Activated CD4-positive, alpha-beta memory T cell treated with anti-CD3 and anti-CD28 coated beads, Interleukin-2, amount 10 ng/mL, durations not matched to agents 7 days and 5 days (primary cell): Measurements from ENCODE around the gene ERMARD. TPM values are rescaled to one million over a fixed set of nuclear protein-coding genes. Genes with fewer than 3 reads are reported as not detected.

Source experiments
- CTCF ChIA-PET: fragments of 350-600 bp; sonication (Branson Sonifier 250); formaldehyde crosslinking; loops from one replicate; lab custom pipeline; 2021; ENCODE audit warnings: antibody characterized with exemption, inconsistent platforms; lab: Charles Lee
- POLR2A ChIA-PET: fragments of 350-600 bp; sonication (Branson Sonifier 250); formaldehyde crosslinking; loops from one replicate; lab custom pipeline; 2021; ENCODE audit warnings: antibody characterized with exemption; lab: Charles Lee
- DNase-seq: peaks from one replicate; pipeline ENCODE4 v3.0.0-alpha.2; 2020
- H3K27ac Mint-ChIP-seq: one replicate; pipeline ENCODE4 v1.8.0; 2021; ENCODE audit warnings: mild to moderate bottlenecking, mixed read lengths
- H3K27me3 Mint-ChIP-seq: one replicate; pipeline ENCODE4 v1.8.0; 2021; ENCODE audit warnings: mixed read lengths
- H3K36me3 Mint-ChIP-seq: one replicate; pipeline ENCODE4 v1.8.0; 2021; ENCODE audit warnings: low read depth, mixed read lengths
- H3K4me1 Mint-ChIP-seq: one replicate; pipeline ENCODE4 v1.8.0; 2021; ENCODE audit warnings: mixed read lengths
- H3K4me3 Mint-ChIP-seq: one replicate; pipeline ENCODE4 v1.8.0; 2021; ENCODE audit warnings: mild to moderate bottlenecking, mixed read lengths
- H3K9me3 Mint-ChIP-seq: one replicate; pipeline ENCODE4 v1.8.0; 2021; ENCODE audit warnings: mixed read lengths
- total RNA-seq, 2 experiments: library from RNA; stranded (reverse); gene quantifications; one replicate each; pipeline ENCODE4 v1.2.3, GENCODE V29; 2021

Gene ERMARD
- total RNA-seq, 2 experiments from 2014 or later: 29.3 to 30.7 TPM

- DNase-seq: no peak
- Mint-ChIP-seq H3K4me3 (peak overlapping the region; percentile 3), H3K36me3 (peaks cover 5% of the 10 kb centered on the region), H3K9me3 (no peaks in the 10 kb centered on the region), H3K4me1 (peaks cover 22% of the 10 kb centered on the region), H3K27ac (no peak overlapping the region), H3K27me3 (peaks cover 19% of the 10 kb centered on the region)
- ChIA-PET POLR2A (interaction anchor here (1.6 to 2.2 kb wide), 2 partner anchors 87 to 765 kb away, joined by 4 to 9 read pairs; partner anchors contain the start of genes C6orf120, TBP and WDR27), CTCF (interaction anchor here (0.7 to 3.9 kb wide), 6 partner anchors 16 to 737 kb away, joined by 3 to 72 read pairs (median 4); partner anchors contain the start of genes C6orf120 and WDR27)
Measured at GRCh38 chr6:169788809-169789145, 37.4 kb downstream of the ERMARD start.

GRCh38 chr6:169789146-169789943, 37.9 kb downstream of the ERMARD start:
- DNase-seq: no peak
- H3K9me3 Mint-ChIP-seq: no peaks in the 10 kb centered on the region
- CTCF ChIA-PET: interaction anchor here (0.8 to 3.9 kb wide), 28 partner anchors 9 to 774 kb away, joined by 3 to 72 read pairs (median 4); partner anchors contain the start of genes C6orf120, DYNLT2, ERMARD and WDR27
- POLR2A ChIA-PET: interaction anchor here (0.7 to 2.2 kb wide), 10 partner anchors 14 to 765 kb away, joined by 3 to 10 read pairs (median 4); partner anchors contain the start of genes C6orf120, TBP and WDR27
- H3K4me1 Mint-ChIP-seq: peaks cover 22% of the 10 kb centered on the region
- no peaks in the 10 kb centered on the region for H3K36me3 Mint-ChIP-seq
- peaks cover 19% of the 10 kb centered on the region for H3K27me3 Mint-ChIP-seq
- H3K4me3 Mint-ChIP-seq: peak overlapping the region; percentile 75
- no peak overlapping the region for H3K27ac Mint-ChIP-seq

GRCh38 chr6:169789944-169790927, 38.8 kb downstream of the ERMARD start:
- CTCF ChIA-PET: interaction anchor here (0.7 to 3.9 kb wide), 30 partner anchors 9 to 773 kb away, joined by 3 to 72 read pairs (median 4); partner anchors contain the start of genes C6orf120, DYNLT2, ERMARD and WDR27
- H3K36me3 Mint-ChIP-seq: no peaks in the 10 kb centered on the region
- POLR2A ChIA-PET: interaction anchor here (0.6 to 2.2 kb wide), 10 partner anchors 13 to 762 kb away, joined by 3 to 10 read pairs (median 4); partner anchors contain the start of genes C6orf120 and WDR27
- H3K9me3 Mint-ChIP-seq: no peaks in the 10 kb centered on the region
- peak; percentile 79 for DNase-seq
- peaks cover 22% of the 10 kb centered on the region for H3K4me1 Mint-ChIP-seq
- H3K4me3 Mint-ChIP-seq: peak overlapping the region; percentile 75
- no peak overlapping the region for H3K27ac Mint-ChIP-seq
- H3K27me3 Mint-ChIP-seq: peaks cover 26% of the 10 kb centered on the region

- peaks cover 36% of the 10 kb centered on the region for H3K27me3 Mint-ChIP-seq
- ChIA-PET CTCF (interaction anchor here (1.2 to 3.9 kb wide), 3 partner anchors 12 to 40 kb away, joined by 4 to 72 read pairs (median 10); partner anchors contain the start of genes DYNLT2 and ERMARD), POLR2A (no interaction called here)
- H3K4me1 Mint-ChIP-seq: peaks cover 22% of the 10 kb centered on the region
- no peaks in the 10 kb centered on the region for H3K36me3 Mint-ChIP-seq
- no peak overlapping the region for H3K27ac Mint-ChIP-seq
- H3K9me3 Mint-ChIP-seq: no peaks in the 10 kb centered on the region
- no peak for DNase-seq
- no peak overlapping the region for H3K4me3 Mint-ChIP-seq
Measured at GRCh38 chr6:169791721-169792131, 40.3 kb downstream of the ERMARD start.

- peaks cover 40% of the 10 kb centered on the region for H3K27me3 Mint-ChIP-seq
- H3K4me3 Mint-ChIP-seq: no peak overlapping the region
Measured at GRCh38 chr6:169792306-169793015, 41.0 kb downstream of the ERMARD start.

GRCh38 chr6:169793408-169793807, 42.0 kb downstream of the ERMARD start:
- DNase-seq: no peak
- Mint-ChIP-seq H3K4me1 (peaks cover 22% of the 10 kb centered on the region), H3K9me3 (no peaks in the 10 kb centered on the region), H3K27me3 (peaks cover 47% of the 10 kb centered on the region), H3K4me3 (no peak overlapping the region), H3K27ac (no peak overlapping the region), H3K36me3 (no peaks in the 10 kb centered on the region)
- ChIA-PET POLR2A (no interaction called here), CTCF (interaction anchor here (0.6 to 0.8 kb wide), 2 partner anchors 10 to 724 kb away, joined by 3 to 4 read pairs; no protein-coding TSS in a partner anchor)

More at GRCh38 chr6:169792306-169793015, 41.0 kb downstream of the ERMARD start:
- CTCF ChIA-PET: interaction anchor here (0.8 kb wide), 1 partner anchor 11 kb away, joined by 4 read pairs; no protein-coding TSS in a partner anchor
- Mint-ChIP-seq H3K27ac (no peak overlapping the region), H3K36me3 (no peaks in the 10 kb centered on the region), H3K9me3 (no peaks in the 10 kb centered on the region), H3K4me1 (peaks cover 22% of the 10 kb centered on the region)
- POLR2A ChIA-PET: no interaction called here
- no peak for DNase-seq

- H3K36me3 Mint-ChIP-seq: no peaks in the 10 kb centered on the region
- no peaks in the 10 kb centered on the region for H3K9me3 Mint-ChIP-seq
- no peak overlapping the region for H3K27ac Mint-ChIP-seq
- CTCF ChIA-PET: interaction anchor here (1.0 kb wide), 1 partner anchor 9 kb away, joined by 3 read pairs; no protein-coding TSS in a partner anchor
- peaks cover 18% of the 10 kb centered on the region for H3K4me1 Mint-ChIP-seq
- H3K4me3 Mint-ChIP-seq: no peak overlapping the region
- peaks cover 55% of the 10 kb centered on the region for H3K27me3 Mint-ChIP-seq
- no peak for DNase-seq
- POLR2A ChIA-PET: interaction anchor here (1.6 kb wide), 2 partner anchors 9 to 93 kb away, joined by 3 read pairs; partner anchors contain the start of genes C6orf120 and WDR27
Measured at GRCh38 chr6:169794317-169795055, 43.1 kb downstream of the ERMARD start.

GRCh38 chr6:169795196-169795595, 43.8 kb downstream of the ERMARD start:
- DNase-seq: no peak
- Mint-ChIP-seq H3K4me1 (peaks cover 11% of the 10 kb centered on the region), H3K27ac (no peak overlapping the region), H3K36me3 (no peaks in the 10 kb centered on the region), H3K4me3 (no peak overlapping the region), H3K27me3 (peaks cover 55% of the 10 kb centered on the region), H3K9me3 (no peaks in the 10 kb centered on the region)
- ChIA-PET POLR2A (interaction anchor here (1.6 kb wide), 2 partner anchors 8 to 93 kb away, joined by 3 read pairs; partner anchors contain the start of genes C6orf120 and WDR27), CTCF (interaction anchor here (1.0 kb wide), 1 partner anchor 8 kb away, joined by 3 read pairs; no protein-coding TSS in a partner anchor)

- H3K36me3 Mint-ChIP-seq: no peaks in the 10 kb centered on the region
- H3K27me3 Mint-ChIP-seq: peaks cover 48% of the 10 kb centered on the region
- POLR2A ChIA-PET: no interaction called here
Measured at GRCh38 chr6:169798764-169799473, 47.5 kb downstream of the ERMARD start.

GRCh38 chr6:169799474-169799926, 48.1 kb downstream of the ERMARD start:
- POLR2A ChIA-PET: no interaction called here
- no peak for DNase-seq
- H3K36me3 Mint-ChIP-seq: no peaks in the 10 kb centered on the region
- H3K27me3 Mint-ChIP-seq: peaks cover 54% of the 10 kb centered on the region
- H3K9me3 Mint-ChIP-seq: no peaks in the 10 kb centered on the region
- no peak overlapping the region for H3K4me3 Mint-ChIP-seq
- no peak overlapping the region for H3K27ac Mint-ChIP-seq
- peaks cover 18% of the 10 kb centered on the region for H3K4me1 Mint-ChIP-seq
- CTCF ChIA-PET: interaction anchor here (2.8 kb wide), 1 partner anchor 9 kb away, joined by 9 read pairs; no protein-coding TSS in a partner anchor

More at GRCh38 chr6:169798764-169799473, 47.5 kb downstream of the ERMARD start:
- Mint-ChIP-seq H3K4me3 (no peak overlapping the region), H3K9me3 (no peaks in the 10 kb centered on the region), H3K27ac (no peak overlapping the region), H3K4me1 (peaks cover 12% of the 10 kb centered on the region)
- DNase-seq: no peak
- CTCF ChIA-PET: interaction anchor here (2.8 kb wide), 1 partner anchor 9 kb away, joined by 9 read pairs; no protein-coding TSS in a partner anchor
